Measurements from ENCODE around the gene RAB14. TPM values are rescaled to one million over a fixed set of nuclear protein-coding genes. Genes with fewer than 3 reads are reported as not detected.

Gene RAB14
- total and polyA plus RNA-seq, 3 donors from 2014 or later = 44.6 to 66.7 (median 51.1) TPM

- Histone ChIP-seq H3K9me3 (no peaks in the 10 kb centered on the region), H3K27ac (no peak overlapping the region), H3K4me1 (no peaks in the 10 kb centered on the region), H3K36me3 (ENCODE audit: low read depth, missing control alignments) (no peaks in the 10 kb centered on the region), H3K4me3 (no peak overlapping the region), H3K27me3 (no peaks in the 10 kb centered on the region)
- 87 to 90% methylated on average over 3 to 5 of the region's 5 CpGs for WGBS, 2 donors
- no peak for DNase-seq
- intact Hi-C loops (cut with DNase I; ENCODE audit: low total_unique reads) = loop anchor here (10.0 kb wide), 3 partner anchors 54 to 184 kb away; partner anchors contain the start of gene GSN
- TF ChIP-seq, protein P1, sequence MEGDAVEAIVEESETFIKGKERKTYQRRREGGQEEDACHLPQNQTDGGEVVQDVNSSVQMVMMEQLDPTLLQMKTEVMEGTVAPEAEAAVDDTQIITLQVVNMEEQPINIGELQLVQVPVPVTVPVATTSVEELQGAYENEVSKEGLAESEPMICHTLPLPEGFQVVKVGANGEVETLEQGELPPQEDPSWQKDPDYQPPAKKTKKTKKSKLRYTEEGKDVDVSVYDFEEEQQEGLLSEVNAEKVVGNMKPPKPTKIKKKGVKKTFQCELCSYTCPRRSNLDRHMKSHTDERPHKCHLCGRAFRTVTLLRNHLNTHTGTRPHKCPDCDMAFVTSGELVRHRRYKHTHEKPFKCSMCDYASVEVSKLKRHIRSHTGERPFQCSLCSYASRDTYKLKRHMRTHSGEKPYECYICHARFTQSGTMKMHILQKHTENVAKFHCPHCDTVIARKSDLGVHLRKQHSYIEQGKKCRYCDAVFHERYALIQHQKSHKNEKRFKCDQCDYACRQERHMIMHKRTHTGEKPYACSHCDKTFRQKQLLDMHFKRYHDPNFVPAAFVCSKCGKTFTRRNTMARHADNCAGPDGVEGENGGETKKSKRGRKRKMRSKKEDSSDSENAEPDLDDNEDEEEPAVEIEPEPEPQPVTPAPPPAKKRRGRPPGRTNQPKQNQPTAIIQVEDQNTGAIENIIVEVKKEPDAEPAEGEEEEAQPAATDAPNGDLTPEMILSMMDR (IDR thresholded peaks at IDR 0.05) = no peak
- no peak for TF ChIP-seq POLR2A (IDR thresholded peaks at IDR 0.05)
Observed at GRCh38 chr9:121210536-121210935, 8.9 kb upstream of the RAB14 start.

GRCh38 chr9:121207371-121207940, 5.8 kb upstream of the RAB14 start:
- Histone ChIP-seq H3K36me3 (ENCODE audit: low read depth, missing control alignments) (no peaks in the 10 kb centered on the region), H3K9me3 (no peaks in the 10 kb centered on the region), H3K27ac (no peak overlapping the region), H3K4me1 (no peaks in the 10 kb centered on the region), H3K27me3 (no peaks in the 10 kb centered on the region), H3K4me3 (no peak overlapping the region)
- TF ChIP-seq POLR2A (IDR thresholded peaks at IDR 0.05) = no peak
- TF ChIP-seq, protein P1 (IDR thresholded peaks at IDR 0.05) = no peak
- DNase-seq = no peak
- intact Hi-C loops (cut with DNase I; ENCODE audit: low total_unique reads) = no loop called here
- 82 to 90% methylated on average over 2 of the region's 2 CpGs for WGBS, 2 donors

- no peaks in the 10 kb centered on the region for H3K36me3 ChIP-seq (ENCODE audit: low read depth, missing control alignments)
- WGBS, 2 donors = 67 to 74% methylated on average over 8 of the region's 8 CpGs
- no peaks in the 10 kb centered on the region for H3K4me1 ChIP-seq
- no peak for DNase-seq
- H3K4me3 ChIP-seq = no peak overlapping the region
- no peak overlapping the region for H3K27ac ChIP-seq
- H3K27me3 ChIP-seq = no peaks in the 10 kb centered on the region
- TF ChIP-seq, protein P1 (IDR thresholded peaks at IDR 0.05) = no peak
- no peak for TF ChIP-seq POLR2A (IDR thresholded peaks at IDR 0.05)
- intact Hi-C loops (cut with DNase I; ENCODE audit: low total_unique reads) = no loop called here
- no peaks in the 10 kb centered on the region for H3K9me3 ChIP-seq
Observed at GRCh38 chr9:121206516-121207370, 5.1 kb upstream of the RAB14 start.

- H3K27ac ChIP-seq = no peak overlapping the region
- H3K27me3 ChIP-seq = no peaks in the 10 kb centered on the region
- intact Hi-C loops (cut with DNase I; ENCODE audit: low total_unique reads) = no loop called here
- no peaks in the 10 kb centered on the region for H3K36me3 ChIP-seq (ENCODE audit: low read depth, missing control alignments)
- no peak overlapping the region for H3K4me3 ChIP-seq
- TF ChIP-seq POLR2A (IDR thresholded peaks at IDR 0.05) = no peak
- TF ChIP-seq, protein P1 (IDR thresholded peaks at IDR 0.05) = no peak
- peaks cover 10% of the 10 kb centered on the region for H3K4me1 ChIP-seq
- DNase-seq = no peak
- H3K9me3 ChIP-seq = no peaks in the 10 kb centered on the region
Observed at GRCh38 chr9:121204611-121205010, 2.9 kb upstream of the RAB14 start.

All from testis (tissue), 3 donors.